Stomach (tissue), 4 donors: ENCODE results near the gene IL4I1.

Experiments
- POLR2AphosphoS5 ChIP-seq, 3 donors: sonication (generic); formaldehyde crosslinking; IDR thresholded peaks; one replicate each; pipeline ENCODE4 v1.6.1; 2016; ENCODE audit warnings: antibody characterized with exemption in 3 of 3
- TF ChIP-seq, protein P1 (sequence below), 7 experiments: fragments of 450-650 bp in 4 of 7; fragments of 200-600 bp in 3 of 7; sonication (generic) in 3 of 7; IDR thresholded peaks; one replicate each; pipeline ENCODE4 v1.5.1; 2016 to 2019; ENCODE audit warnings: antibody characterized with exemption in 7 of 7, control low read depth in 2 of 7, mild to moderate bottlenecking in 1 of 7

DNA sequence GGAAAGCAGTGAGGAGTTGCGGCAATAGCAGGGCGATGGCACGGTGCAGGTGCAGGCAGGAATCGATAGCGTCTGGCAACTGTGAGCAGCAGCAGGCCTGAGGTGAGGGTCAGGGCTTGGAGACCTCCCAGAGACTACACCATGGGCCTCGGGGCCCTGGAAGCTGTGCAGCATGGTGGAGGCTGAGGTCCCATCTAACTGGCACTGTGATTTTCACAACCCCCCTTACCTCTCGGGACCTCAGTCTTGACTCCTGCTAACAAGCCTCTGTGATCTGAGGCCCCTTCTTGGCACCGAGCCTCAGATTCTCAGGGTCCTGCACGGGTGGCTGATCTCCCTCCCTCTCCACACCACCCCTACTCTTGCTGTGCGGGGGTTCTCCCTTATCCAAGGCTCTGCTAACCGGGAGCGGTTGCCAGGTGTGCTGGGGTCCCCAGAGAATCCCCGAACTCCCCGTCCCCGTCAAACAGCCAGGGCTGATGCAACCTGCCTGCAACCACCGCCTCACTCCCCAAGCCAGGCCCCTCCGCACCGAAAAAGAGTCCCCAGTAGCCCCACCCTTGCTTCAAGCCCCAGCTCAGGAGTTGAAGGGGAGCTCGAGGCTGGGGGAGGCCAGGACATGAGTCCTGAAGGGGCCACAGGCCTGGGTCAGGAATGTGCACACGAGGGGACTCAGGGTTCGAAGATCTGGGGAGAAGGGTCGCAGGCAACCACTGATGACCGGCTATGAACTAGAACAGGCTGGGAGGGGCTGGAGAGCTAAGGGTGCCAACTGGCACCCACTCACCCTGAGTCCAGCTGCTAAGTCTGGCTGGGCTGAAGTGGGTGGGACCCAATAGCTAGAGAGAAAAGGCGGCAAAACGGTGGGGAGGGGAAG, 27.6 kb upstream of the IL4I1 start:
- no peak for TF ChIP-seq POLR2AphosphoS5 (IDR thresholded peaks at IDR 0.05)
- TF ChIP-seq, protein P1, sequence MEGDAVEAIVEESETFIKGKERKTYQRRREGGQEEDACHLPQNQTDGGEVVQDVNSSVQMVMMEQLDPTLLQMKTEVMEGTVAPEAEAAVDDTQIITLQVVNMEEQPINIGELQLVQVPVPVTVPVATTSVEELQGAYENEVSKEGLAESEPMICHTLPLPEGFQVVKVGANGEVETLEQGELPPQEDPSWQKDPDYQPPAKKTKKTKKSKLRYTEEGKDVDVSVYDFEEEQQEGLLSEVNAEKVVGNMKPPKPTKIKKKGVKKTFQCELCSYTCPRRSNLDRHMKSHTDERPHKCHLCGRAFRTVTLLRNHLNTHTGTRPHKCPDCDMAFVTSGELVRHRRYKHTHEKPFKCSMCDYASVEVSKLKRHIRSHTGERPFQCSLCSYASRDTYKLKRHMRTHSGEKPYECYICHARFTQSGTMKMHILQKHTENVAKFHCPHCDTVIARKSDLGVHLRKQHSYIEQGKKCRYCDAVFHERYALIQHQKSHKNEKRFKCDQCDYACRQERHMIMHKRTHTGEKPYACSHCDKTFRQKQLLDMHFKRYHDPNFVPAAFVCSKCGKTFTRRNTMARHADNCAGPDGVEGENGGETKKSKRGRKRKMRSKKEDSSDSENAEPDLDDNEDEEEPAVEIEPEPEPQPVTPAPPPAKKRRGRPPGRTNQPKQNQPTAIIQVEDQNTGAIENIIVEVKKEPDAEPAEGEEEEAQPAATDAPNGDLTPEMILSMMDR (IDR thresholded peaks at IDR 0.05) = no peak
